VCaP (cell line): ENCODE results near the gene CEP131.

Source experiments
- H3K27ac ChIP-seq: fragments of 450-650 bp; 2 replicates; pipeline ENCODE4 v1.5.1; 2017
- CTCF ChIP-seq: fragments of 450-650 bp; conservative IDR thresholded peaks from 2 replicates; pipeline ENCODE4 v1.5.1; 2017; ENCODE audit warnings: mild to moderate bottlenecking, moderate library complexity

The CEP131 gene

DNA sequence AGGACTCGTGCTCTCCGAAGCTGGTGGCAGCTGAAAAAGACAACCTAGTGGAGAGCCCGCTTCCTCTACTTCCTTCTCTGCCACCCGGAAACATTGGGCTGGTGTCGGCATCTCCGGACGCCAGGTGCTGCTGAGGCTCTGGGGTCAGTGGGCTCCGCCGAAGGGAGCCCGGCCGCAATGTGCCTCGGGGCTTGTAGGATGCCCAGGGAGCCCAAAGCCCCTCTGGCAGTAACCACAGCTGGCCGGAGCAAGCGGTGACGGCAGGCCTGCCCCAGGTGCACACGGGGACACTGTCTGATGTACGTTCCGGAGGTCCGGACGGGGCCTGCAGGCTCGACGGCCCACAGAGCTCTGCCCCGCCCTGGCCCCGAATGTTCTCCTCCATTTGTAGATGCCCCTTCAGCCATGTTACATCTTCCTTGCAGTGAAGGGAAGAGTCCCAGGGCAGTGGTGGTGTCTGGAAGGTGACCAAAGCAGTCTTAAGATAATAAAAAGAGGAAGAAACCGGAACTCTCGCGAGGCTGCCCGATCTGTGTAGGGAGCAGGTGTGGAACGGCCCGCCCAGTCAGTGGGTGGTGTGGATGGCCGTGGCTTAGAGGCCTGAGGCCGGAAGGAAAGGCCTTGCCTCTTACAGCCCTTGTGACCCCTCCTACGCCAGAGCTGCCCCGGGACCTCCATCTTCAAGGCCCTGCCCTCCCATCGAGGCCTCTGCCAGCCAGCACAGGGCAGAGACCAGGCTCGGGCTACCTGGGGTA is 39.0 kb upstream of the CEP131 start:
- TF ChIP-seq CTCF, result no peak
- H3K27ac ChIP-seq, result no peak overlapping the region

DNA sequence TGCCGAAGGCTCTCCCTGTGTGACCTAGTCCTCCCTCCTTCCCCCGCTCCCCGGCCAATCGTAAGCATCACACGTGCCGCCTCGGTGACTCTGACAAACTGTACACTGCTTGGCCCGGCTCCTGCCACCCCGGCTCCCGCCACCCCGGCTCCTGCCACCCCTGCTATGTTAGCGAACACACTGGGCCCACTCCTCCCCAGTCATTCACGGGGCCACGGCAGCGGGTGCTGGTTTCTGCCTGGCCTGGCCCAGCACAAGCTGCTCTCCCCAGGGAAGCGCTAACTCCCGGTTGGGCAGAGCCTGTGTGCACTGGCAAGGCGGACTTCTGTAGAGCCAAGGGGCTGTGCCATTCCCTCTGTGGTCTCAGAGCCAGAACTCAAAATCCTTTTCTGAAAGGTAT is 38.3 kb upstream of the CEP131 start:
- H3K27ac ChIP-seq, result no peak overlapping the region
- TF ChIP-seq CTCF, result no peak

DNA sequence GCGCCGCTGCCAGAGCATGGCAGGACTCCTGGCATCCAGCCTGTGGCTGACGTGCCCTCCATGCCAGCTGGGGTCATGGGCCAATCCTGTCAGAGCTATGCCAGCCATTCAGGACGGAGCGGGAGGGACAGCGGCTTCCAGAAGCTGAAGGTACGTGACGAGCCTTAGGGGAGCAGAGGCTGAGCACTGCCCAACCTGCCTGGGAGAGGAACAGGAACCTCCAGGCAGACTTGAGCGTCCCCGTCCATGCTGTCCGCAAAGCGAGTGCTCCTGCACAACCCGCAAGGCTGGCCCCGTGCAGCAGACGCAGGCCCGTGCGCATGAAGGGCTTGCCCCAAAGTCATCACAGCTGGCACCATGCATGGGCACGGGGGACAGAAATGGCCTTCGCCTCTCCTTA is 37.9 kb upstream of the CEP131 start:
- TF ChIP-seq CTCF, result no peak
- no peak overlapping the region for H3K27ac ChIP-seq

DNA sequence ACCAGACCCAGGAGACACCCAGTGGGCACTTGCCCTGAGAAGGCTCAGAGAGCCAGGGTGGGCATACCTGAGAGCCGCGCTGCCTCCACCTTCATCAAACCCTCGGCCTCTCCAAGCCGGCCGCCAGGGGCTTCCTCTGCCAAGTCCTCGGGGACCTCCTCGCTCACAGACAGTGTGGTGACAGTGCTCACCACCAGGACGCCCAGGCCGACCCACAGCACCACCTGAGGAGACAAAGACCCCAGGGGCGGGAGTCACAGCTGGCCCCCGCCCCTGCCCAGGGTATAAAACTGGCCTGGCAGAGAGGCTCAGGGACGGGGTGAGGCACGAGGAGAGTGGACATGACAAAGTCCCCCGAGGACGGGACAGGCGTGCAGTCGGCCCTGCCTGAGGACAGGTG is 37.4 kb upstream of the CEP131 start:
- TF ChIP-seq CTCF, result no peak
- no peak overlapping the region for H3K27ac ChIP-seq

DNA sequence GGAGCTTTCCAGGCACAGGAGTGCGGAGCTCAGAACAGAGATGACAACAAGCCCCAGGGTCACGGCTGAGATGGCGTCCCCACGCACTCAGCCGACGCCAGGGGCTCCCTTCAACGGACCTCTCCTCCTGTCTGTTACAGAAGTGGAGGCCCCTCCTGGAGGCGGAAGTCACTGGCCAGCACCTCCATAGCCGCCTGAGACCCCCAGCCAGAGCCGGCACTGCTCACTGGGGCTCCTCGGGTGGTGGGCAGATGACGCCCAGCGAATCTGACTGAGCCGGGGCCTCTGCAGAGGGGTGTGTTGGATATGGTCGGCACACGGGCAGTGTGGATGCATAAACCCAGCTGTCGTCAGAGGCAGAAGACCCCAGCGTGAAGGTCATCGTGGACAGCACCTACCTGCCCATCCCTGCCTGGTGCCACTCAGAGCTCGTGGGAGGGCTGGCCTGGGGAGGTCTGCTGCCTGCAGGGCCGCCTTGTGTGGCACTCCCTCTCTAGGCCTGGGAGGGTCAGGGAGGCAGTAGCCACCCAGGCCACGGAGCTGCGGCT is 36.4 kb upstream of the CEP131 start:
- no peak overlapping the region for H3K27ac ChIP-seq
- TF ChIP-seq CTCF, result no peak

GRCh38 chr17:81258292-81258691 is 35.5 kb upstream of the CEP131 start:
- TF ChIP-seq CTCF, result no peak; the same call in 1 of the 2 replicates
- no peak overlapping the region for H3K27ac ChIP-seq

DNA sequence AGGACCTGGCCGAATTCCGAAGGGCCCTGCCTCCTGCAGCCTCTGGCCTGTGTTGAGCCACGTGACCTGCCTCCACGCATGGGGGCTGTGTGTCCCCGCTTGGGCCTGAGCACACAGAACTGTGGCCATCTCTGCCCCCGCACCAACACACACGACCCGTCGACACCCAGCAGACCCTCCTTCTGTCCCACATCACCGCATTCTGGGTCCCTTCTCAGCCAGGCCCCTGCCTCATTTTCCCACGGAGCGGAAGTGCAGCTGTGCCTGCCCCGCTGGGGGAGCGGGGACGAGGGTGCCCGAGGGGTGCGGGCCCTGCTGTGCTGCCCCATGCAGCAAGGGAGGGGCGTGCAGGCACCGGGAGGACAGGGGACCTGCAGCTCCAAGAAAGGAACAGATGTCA is 34.8 kb upstream of the CEP131 start:
- no peak overlapping the region for H3K27ac ChIP-seq
- no peak for TF ChIP-seq CTCF
